Anterior cingulate cortex (tissue), 58 donors: Measurements from ENCODE around the gene ARMC2.
A peak's percentile ranks its signal among the peaks of the same experiment; 100 is the strongest.
"Not testable (repeated sequence)": the region's sequence is repeated elsewhere in the genome, so short reads cannot be mapped to it uniquely, and the experiment has no call there.

Experiments used
- DNase-seq, 58 donors: peaks; one replicate each; lab custom pipeline; 2025; lab: John Stamatoyannopoulos, UW

ARMC2 gene

DNA sequence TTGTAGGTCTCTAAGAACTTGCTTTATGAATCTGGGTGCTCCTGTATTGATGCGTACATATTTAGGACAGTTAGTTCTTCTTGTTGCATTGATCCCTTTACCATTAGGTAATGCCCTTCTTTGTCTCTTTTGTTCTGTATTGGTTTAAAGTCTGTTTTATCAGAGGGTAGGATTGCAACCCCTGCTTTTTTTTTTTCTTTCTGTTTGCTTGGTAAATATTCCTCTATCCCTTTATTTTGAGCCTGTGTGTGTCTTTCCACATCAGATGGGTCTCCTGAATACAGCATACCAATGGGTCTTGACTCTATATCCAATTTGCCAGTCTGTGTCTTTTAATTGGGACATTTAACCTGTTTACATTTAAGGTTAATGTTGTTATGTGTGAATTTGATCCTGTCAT, 130.4 kb downstream of the ARMC2 start:
- not testable (repeated sequence) for DNase-seq

DNA sequence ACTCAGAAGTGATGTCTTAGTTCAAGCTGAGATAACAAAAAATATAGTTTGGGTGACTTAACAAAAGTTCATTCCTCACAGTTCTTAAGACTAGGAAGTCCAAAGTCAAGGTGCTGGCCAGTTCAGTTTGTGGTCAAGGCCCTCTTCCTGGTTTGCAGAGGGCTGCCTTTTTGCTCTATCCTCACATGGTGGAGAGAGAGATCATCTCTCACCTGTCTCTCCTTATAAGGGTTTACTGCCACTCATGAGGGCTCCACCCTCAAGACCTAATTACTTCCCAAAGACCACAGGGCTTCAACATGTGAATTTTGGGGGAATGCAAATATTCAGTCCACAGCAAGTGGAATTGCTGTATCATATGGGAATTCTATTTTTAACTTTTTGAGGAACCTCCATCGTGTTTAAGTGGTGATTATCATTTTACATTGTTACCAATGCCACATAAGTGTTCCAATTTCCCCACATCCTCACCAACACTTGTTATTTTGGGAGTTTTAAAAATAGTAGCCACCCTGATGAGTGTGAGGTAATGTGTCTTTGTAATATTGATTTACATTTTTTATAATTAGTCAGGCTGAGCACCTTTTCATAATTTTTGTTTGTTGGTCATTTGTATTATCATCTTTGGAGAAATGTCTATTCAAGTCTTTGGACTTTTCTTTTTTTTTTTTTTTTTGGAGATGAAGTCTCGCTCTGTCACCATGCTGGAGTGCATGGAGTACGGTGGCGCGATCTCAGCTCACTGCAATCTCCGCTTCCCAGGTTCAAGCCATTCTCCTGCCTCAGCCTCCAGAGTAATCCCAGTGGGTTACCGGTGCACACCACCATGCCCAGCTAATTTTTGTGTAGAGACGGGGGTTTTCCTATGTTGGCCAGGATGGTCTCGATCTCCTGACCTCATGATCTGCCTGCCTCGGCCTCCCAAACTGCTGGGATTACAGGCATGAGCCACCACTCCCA, 134.2 kb downstream of the ARMC2 start:
- no peak for DNase-seq

DNA sequence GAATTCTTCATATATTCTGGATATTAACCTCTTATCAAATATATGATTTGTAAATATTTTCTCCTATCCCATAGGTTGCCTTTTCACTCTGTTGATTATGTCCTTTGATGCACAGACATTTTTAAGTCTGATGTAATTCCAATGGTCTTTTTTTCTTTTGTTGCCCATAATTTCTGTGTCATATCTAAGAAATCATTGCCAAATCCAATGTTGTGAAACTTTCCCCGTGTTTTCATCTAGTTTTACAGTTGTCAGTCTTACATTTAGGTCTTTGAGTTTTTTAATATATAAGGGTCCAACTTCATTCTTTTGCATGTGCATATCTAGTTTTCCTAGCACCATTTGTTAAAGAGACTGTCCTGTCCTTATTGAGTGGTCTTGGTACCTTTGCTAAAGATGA, 134.9 kb downstream of the ARMC2 start:
- no peak for DNase-seq

DNA sequence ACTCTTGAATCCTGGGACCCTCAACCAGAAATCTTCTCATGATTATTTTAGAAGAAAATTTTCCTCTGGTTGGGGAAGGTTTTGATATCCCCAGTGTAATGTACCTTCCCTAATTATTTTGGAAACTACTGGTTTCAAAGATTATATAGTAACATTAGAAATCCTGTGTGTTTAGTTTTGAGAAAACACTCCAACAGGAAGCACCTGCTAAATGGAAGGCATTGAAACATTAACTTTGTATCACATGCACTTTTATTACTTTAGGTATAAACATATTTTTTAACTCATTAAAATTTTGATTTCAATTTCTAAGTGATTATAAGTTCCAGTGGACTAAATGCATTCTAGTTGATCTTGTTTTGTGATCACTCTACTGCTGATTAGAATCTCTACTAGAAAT, 137.1 kb downstream of the ARMC2 start:
- no peak for DNase-seq

DNA sequence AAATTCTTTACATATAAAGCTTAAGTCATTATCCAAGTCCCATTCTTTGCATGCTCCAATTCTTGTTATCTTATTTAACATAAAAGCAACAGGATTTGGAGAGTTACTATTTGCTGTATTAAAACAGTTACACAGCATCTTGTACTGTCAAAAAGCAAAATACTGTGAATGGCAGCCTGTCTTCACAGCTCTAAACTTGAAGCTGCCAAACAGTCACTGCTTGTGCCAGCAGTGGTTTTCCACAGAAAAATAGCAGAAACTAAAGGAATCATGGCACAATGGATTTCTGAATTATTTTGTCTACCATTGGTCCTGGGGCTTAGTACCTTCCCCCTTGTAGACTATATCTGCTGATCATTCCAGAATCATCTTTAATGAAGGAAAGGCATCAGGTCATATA, 138.9 kb downstream of the ARMC2 start:
- DNase-seq: peak in 1 of 58 donors; percentile 12

DNA sequence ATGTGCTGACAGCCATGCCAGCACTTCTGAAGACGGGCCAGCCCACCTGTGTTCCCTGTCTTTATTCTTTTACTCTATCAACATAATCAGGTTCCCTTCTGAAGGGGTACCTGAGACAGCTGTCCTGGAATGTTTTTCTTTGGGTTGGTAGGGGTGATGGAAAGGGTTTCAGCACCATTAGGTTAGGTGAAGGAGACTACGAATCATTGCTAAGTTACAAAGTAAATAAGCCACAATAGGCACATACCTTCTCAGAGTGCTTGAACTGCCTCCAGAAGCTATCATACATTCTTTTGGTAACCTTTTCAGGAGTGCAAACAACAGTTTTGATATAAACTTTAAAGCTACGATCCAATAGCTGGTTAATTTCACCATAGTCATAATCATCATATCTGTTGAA, 140.1 kb downstream of the ARMC2 start:
- no peak for DNase-seq

DNA sequence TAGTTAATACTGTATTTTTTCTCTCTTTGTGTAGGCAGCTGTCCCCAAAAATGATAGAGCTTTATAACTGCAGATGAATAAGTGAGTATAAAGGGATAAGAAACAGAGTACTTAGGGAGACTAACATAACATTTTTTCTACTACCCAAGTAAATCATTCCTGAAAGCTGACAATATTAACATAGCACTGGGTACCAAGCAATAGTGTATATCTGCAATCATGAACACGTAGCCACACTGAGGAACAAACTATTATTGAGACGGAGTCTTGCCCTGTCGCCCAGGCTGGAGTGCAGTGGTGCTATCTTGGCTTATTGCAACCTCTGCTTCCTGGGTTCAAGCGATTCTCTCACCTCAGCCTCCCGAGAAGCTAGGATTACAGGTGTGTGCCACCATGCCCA, 140.5 kb downstream of the ARMC2 start:
- DNase-seq: no peak

DNA sequence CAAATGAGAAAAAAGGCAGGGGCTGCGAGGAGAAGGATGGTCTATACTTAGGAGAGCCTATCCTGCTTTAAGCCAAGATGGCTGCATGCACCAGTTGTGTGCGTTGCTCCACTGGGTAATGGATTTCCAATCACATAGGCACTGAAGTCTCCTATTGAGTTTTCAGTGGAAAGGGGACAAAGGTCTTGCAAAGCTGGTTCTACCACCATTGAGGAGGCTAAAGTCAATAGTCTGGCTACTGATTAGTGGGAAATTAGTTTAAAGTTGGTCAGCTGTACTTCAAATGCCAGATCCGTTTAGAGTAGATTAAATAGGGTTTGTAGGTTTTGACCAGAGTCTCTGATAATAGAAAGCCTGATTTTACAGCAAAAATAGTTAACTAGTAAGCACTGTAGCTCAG, 141.5 kb downstream of the ARMC2 start:
- no peak for DNase-seq

DNA sequence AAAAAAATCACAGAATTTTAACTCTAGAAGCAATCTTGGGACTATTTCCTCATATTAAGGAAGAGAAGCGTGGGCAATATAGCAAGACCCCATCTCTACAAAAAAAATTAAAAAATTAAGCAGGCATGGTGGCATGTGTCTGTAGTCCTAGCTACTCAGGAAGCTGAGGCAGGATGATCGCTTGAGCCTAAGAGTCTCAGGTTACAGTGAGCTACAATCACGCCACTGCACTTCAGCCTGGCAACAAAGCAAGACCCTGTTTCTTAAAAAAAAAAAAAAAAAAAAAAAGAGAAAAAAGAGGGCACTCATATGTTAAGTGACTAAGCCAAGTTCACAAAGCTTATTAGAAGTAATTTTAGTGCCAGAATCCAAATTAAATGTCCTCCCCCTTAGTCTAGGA, 145.7 kb downstream of the ARMC2 start:
- DNase-seq: no peak

DNA sequence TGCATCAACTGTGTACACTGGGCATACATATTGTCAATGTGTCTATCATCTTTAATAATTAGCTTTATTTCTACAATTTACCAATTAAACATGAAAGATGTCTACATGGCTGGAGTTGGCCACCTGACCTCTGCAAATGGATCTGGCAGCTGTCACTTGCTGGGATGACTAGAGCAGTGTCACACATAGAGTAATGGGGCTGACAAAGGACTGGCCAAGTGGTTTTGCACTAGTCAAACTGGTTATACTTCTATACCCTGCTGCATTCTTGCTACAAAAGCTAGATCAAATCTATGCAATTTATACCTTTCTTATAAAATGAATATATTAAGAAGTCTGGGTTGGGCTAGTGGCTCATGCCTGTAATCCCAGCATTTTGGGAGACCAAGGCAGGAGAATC, 147.1 kb downstream of the ARMC2 start:
- DNase-seq: no peak

DNA sequence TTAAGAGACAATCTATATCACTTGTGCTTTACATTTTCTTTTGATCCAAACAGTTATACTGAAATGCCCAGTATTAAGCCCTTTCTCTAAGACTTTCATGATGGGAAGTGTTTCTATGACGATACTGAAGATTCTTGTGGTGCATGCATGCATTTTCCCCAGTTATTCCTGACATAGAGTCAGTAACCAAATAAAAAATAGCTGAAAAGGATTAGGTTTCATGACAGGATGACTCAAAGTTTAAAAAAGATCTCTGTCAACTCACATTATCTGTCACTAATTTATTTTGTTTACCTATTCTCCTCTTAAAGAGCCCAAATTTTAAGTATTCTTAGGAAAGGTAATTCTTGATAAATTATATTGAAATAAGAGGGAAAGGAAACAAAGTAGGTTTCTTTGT, 148.0 kb downstream of the ARMC2 start:
- DNase-seq: no peak

DNA sequence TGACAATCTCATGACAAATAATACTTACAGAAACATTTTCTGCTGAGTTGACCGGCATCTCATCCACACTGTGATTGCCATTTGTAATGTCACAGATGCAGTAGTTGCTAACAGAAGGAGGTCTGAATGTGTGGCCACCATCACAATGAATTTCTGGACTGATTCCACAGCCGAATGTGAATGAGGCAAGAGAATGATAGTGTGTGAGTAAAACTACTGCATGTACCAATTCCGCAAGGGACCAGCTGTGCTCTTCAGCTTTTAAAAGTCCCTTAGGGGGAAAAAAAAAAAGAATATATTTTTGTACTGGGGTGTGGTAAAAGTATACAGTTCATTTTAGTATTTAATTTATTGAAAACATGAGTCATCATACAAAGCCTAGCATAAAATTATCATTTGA, 150.3 kb downstream of the ARMC2 start:
- peak in 3 of 58 donors; percentile 3 to 21 (median 19) for DNase-seq

DNA sequence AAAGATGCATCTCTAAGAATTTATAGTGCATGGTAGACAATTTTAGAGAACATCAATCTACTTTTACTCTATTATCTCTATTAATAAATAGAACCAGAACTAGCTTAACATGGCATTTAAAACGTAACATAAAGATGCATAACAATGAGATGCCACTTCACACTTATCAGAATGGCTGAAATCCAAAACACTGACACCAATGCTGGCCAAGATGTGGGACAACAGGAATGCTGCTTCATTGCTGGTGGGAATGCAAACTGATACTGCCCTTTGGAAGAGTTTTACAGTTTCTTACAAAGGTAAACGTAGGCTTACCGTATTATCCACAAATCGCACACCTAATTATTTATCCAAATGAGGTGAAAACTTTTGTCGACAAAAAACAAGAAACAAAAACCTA, 151.2 kb downstream of the ARMC2 start:
- DNase-seq: no peak

DNA sequence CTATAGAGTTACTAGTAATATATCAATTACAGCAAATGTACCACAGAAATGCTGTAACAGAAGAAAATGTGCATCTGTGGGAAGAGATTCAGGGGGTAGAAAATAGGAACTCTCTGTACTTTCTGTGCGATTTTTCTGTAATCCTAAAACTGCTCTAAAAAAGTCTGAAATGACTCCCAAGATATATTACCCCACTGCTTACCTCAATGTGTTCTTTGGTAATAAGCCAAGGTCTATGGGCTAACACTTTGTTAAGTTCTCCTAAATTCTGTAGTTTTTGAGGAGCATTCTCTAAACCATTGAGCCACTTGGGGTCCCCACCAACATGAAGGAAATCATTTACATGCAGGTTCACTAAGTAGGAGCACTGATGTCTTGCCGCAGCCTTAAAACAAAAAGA, 152.1 kb downstream of the ARMC2 start:
- no peak for DNase-seq

DNA sequence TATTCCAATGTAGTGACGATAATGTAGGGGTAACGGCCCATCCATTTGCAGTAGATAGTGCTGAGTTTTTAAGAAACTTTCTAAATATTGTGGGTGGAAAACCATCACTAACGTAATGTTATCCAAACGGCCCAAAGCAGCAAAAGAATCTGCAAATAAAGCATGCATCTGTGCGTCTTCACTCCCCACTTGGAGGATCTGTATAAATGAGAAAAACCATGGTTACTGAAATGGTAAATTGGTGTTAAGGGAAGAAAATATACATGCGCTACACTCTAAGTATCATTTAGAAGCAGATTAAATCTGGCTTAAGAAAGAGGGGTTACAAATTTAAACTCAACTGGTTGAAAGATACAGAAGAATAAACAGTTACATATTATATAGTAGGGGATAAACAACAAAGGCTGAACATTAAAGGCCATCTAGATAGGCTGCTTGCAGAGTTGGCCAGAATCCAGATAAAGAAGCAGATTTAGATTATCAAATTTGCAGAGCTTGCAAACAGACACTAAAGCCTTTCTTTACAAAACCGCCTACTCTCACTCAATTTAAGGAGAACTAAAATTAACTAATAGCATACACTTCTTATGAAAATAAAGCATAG, 153.2 kb downstream of the ARMC2 start:
- no peak for DNase-seq

DNA sequence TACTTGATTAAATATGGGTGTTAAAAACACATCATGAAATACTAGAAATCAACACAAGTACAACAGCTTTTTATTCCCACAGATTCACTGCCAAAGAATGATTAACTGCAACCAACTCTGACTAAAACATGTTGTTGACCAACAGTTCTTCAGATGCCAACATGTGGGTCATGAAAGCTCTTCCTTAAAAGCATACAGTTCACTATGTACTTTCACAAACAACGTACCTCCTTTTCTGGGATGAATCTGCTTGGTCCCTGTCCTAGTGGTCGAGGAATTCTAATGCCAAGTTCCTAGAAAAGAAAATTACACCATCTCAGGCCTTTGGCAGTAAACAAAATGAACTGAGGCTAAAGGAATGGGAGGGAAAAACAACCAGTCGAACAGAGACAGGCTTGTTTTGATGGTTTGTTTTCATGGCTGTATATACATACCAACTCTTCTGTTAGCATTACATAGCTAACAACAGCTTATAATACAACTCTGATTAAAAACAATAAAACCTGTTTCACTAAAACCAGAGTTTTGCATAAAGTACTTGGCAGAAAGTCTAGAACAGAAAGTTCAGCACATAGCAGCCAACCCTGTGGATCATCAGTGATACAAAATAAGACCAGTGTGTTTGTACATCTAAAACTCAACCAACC, 154.0 kb downstream of the ARMC2 start:
- DNase-seq: peak in 7 of 58 donors; percentile 2 to 70 (median 23)

DNA sequence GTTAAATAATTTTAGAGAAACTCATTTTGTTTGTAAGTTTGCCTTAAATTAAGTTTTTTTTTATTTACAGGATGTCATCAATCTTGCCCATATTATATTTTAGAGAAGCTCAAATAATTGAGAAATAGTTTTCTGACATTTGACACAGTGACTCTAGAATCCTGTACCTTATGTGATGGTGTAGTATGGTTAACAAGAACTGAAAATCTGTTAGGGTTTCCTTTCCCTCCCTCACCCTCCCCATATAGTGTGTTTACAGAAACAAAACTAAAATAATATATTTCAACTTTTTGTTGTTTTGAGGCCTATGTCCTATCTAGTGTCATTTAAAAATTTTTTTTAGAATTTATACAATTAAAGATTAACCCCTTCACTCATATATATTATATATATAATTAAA, 154.7 kb downstream of the ARMC2 start:
- no peak for DNase-seq

DNA sequence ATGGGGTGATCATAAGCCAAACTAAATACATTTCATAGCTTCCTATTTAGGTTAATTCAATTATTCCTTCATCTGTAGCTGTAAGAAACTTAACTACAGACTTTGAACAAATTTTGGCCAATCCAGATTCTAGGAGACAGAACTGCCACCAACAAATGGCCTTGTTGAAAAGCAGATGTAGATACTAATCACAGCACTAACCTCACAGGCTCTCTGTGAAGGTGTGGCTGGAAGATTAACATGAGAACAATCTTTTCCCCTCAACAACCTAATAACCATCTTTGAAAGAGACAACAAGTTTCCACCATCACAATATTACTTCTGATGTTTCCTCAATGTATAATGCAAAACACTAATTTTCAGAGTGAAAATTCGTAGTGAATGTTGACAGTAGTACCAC, 158.6 kb downstream of the ARMC2 start:
- DNase-seq: no peak

DNA sequence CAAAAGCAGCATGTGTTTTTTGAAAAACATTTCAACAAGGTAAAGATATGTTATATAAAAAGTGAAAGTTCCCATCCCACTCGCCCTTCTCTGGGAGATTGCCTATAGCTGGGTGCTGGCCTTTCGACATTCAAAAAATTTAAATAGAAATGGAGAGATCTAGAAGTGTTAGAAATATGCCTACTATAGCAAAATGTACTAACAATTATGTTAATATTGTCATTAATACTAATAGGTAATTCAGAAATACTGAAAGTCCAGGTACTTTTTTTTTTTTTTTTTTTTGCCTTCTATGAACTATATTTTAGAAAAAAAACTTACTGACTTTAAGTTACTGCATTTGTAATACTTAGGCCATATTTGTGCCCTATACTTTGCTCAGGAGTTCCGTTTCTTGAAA, 159.3 kb downstream of the ARMC2 start:
- no peak for DNase-seq

DNA sequence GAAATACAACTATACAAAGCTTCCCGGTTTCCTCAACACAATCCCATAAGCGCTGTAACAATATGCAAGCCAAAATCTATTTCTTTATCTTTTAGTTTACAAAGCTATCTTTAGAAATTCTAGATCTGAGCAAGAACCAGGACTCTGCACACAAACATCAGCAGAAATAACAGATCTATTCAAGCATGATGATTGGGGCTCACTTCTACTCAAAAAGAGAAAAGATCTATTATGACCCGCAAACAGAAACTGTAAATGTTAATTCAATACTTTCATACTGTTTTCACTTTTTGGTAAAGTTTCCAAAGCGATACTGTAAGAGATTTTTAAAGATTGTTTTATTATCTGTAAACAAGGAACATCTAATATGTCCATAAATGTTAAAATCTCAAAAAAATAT, 159.8 kb downstream of the ARMC2 start:
- DNase-seq: no peak

DNA sequence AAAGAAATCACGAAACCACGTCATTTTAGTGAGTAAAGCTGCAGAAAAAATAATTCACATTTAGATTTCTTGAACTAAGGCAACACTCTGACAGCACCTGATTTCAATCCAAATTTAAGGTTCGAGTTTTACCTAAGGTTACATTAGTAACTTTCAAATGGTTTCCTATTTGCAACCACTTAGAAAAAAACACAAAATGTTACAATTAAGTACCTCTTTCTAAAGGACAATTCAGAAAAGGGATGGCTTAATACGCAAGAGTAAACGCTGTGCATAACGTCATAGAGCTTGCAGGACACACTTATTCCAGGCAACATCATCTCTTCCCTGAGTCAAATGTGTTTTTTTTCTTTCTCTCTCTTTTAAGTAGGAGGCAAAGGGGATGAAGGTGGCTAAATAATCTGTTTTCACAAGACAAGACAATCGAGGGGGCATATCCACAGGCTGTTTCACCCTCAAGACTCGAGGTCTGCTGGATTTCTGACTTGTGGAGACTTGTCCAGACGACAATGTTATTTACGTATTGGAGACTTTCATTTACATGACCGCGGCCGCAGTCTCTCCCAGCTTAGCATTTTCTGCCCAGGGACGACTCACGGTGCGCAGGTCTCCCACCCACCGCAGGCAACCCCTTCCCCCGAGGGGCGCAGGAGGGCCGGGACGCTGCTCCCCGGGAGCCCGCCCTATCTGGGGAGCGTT, 160.5 kb downstream of the ARMC2 start:
- DNase-seq: peak in 22 of 58 donors; percentile 23 to 78 (median 55)
